ENCODE data around the gene PHGDH.

PHGDH gene

DNA sequence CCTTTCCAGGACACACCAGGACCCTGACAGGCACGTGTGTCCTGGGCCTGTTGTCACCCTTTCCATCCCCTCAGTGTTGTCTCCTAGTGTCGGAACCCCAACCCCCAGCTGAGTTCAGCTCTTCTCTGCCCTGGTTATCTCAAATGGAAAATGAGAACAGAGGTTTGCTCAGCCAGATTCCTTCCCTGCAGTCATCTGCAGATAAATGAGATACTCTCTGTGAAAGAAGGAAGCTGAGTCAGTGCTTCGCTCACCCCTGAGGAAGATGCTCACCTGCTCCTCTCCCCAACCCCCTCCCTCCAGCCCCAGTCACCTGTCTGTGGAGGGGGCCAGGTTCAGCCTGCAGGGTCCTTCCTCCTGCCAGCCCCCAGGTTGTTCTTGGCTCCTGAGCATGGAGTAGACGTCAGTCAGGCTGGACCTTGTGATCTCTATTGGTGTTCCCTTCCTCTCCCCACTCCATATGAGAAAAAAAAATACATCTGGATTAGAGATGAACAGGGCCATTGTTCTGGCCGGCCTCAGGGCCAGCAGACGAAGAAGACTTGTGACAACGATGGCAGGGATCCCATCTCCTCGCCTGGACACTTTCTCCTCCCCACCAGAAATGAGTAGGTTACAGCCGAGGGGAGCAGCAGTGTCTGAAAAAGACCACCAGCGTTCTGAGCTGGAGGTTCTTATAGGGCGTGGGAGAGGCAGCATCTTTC, 20.9 kb downstream of the PHGDH start:
- no peak for DNase-seq

DNA sequence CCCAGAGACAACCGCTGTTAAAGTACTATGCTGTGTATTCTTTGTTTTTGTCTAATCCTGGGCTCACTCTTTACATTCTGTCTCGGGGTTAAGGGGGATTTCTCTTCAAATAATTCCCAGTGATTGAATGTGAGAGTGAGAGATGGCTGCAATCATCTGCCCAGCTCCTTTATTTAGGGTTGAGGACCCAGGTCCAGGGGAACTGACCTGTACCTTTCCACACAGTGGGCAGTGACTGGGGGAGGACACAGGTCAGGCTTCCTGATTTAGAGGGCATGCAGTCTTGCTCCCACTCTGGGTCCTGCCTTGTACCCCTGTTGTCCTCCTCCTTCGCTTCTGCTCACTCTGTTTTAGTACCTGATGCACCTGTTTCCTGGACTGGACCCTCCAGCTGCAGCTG, 22.0 kb downstream of the PHGDH start:
- no peak for DNase-seq

GRCh38 chr1:119735217-119735616, 23.5 kb downstream of the PHGDH start:
- DNase-seq, result no peak

- DNase-seq, result no peak
Measured at GRCh38 chr1:119736649-119737039, 24.9 kb downstream of the PHGDH start.

GRCh38 chr1:119737040-119737682, 25.4 kb downstream of the PHGDH start:
- DNase-seq, result no peak

DNA sequence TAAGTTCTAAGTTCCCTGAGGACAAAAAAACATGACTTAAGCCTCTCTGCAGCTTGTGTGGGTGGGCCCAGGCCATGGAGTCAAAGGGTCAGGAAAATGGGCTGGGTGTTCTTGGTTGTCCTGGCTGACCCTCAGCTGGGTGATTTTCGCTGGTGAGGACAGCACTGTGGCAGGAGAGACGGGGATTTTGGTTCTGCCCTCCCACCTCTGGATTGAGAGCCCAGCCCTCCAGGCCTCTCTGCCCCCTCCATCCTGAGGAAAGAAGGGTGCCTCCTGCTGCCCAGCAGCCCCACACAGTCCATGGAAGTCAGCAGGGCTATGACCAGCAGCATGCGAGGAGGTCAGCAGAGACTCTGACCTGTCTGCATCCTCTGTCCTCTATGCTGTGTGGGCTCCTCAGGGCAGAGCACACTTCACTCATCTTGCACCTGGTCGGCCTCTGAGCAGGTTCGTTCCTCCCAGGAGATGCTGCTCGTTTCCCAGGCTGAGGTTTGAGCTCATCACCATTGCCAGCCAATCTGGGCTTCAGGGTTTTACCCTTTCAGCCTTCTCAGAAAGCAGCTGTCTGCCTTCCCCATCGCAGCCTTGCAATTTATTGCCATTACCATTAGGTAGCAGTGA, 26.5 kb downstream of the PHGDH start:
- DNase-seq, result no peak

GRCh38 chr1:119739150-119739549, 27.4 kb downstream of the PHGDH start:
- no peak for DNase-seq

DNA sequence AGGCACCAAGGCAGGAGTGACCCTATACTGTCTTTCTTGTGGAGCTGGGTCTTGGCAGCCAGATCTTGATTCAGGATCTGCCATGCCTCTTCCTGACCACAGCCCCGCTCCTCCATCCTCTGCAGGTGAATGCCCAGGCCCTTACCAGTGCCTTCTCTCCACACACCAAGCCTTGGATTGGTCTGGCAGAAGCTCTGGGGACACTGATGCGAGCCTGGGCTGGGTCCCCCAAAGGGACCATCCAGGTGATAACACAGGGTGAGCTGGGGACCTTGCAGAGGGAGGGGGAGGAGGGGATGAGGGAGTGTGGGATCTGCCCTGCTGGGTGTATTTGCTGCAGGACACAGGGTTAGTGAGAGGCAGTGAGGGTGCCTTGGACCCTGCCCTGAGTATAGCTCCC, 28.5 kb downstream of the PHGDH start:
- DNase-seq, result no peak

- DNase-seq, result no peak
Measured at GRCh38 chr1:119740896-119741780, 29.4 kb downstream of the PHGDH start.

DNA sequence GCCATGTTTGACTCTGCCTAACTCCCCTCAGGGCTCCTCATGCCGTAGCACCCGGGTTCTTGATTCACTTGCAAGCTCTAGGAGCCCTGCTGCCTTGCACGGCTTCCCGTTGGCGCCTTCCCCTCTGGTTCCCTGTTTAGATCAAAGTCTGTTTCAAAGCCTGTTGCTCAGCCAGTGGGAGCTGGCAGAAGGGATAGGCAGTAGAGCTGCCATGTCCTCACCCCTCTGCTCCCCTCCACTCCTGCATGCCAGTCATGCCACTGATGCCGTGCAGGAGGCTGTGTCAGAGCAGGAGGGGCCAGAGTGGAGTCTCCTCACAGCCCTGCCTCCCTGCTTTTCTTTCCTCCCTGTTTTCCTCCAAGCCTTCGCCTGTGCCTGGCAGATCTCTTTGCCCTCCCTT, 30.5 kb downstream of the PHGDH start:
- DNase-seq, result no peak

DNA sequence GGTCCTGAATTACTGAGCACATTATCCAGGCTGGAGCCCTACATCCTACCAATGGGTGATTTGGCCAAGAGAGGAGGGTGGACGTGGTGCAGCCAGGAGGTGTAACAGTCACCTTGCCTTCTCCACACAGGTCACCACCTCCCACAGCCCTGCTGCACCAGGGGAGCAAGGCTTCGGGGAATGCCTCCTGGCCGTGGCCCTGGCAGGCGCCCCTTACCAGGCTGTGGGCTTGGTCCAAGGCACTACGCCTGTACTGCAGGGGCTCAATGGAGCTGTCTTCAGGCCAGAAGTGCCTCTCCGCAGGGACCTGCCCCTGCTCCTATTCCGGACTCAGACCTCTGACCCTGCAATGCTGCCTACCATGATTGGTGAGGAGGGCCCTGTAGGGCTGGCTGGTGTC, 30.9 kb downstream of the PHGDH start:
- DNase-seq, result no peak

GRCh38 chr1:119743308-119743707, 31.6 kb downstream of the PHGDH start:
- no peak for DNase-seq

DNA sequence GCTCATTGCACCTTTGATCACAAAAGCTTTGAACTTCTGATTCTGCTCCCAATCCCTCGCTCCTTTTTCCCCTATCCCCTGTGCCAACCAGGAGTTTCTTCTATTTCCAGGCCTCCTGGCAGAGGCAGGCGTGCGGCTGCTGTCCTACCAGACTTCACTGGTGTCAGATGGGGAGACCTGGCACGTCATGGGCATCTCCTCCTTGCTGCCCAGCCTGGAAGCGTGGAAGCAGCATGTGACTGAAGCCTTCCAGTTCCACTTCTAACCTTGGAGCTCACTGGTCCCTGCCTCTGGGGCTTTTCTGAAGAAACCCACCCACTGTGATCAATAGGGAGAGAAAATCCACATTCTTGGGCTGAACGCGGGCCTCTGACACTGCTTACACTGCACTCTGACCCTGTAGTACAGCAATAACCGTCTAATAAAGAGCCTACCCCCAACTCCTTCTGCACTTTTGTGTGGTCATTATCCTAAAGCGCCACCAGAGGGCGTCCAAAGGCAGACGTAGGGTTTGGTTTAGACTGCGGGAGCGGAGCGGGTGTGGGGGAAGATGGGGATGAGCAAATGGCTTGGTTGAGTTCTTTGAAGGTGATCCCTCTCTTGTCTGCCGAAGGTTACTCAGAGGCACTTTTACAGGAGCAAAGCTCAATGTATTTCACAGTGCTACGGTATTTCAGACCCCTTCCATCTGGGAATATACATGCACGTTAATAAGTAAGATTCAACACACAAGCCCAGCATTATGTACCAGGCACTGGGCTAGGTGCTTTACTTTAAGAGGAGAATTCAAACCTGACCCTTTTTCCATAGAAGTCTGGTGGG, 32.3 kb downstream of the PHGDH start:
- no peak for DNase-seq

DNA sequence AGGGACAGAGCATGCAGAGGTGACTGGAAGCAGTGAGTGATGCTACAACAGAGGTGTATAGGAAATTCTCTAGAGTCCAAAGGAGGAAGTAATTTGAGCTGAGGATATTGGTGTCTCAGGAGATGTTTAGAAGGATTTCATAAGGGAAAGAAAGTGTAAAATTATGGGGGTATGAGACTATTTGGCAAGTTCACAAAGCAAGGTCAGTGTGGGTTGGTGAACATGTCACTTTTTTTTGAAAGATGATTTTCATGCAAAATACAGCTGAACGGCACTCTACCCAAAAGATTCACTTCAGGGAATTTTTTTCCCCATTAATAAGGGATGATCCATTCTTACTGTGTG, 32.8 kb downstream of the PHGDH start:
- no peak for DNase-seq

DNA sequence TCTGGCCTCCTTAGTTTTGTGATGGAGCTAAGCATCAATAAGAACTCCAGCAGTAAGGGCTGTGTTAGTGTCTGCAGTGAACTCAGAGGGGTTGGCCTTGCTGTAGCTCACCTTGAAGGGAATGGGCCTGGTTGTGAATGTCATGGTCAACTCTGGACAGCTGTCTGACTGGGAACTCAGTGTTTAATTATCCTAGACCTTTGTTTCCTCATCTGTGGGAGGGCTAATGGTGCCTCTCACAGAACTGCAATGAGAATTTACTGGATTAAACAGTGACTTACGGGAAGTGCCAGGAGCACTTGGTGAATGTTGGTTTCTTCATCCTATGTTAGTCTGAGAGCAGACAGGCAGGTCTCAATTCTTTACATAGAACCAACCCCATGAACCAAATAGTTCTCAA, 33.3 kb downstream of the PHGDH start:
- no peak for DNase-seq

GRCh38 chr1:119747451-119747850, 35.7 kb downstream of the PHGDH start:
- no peak for DNase-seq

- DNase-seq, result no peak
Measured at GRCh38 chr1:119748040-119748439, 36.3 kb downstream of the PHGDH start.

- DNase-seq, result no peak
Measured at GRCh38 chr1:119752592-119752991, 40.9 kb downstream of the PHGDH start.

DNA sequence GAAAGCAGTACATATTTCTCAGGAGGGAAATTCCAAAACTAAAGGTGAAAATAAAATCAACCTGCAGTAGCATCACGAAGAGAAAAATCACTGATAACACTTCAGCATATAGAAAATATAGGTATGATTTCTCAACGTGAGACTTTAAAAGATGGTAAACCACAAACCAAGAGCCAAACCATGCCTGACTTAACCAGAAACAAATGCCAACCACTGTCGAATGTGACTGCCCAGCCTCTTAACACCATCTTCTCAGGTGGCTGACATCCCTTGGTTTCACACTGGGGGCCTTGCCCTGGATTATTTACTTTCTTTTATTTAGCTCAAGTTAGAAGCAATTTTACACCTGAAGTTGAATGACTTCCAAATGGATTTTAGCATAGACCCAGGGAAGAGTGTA, 46.9 kb downstream of the PHGDH start:
- no peak for DNase-seq

DNA sequence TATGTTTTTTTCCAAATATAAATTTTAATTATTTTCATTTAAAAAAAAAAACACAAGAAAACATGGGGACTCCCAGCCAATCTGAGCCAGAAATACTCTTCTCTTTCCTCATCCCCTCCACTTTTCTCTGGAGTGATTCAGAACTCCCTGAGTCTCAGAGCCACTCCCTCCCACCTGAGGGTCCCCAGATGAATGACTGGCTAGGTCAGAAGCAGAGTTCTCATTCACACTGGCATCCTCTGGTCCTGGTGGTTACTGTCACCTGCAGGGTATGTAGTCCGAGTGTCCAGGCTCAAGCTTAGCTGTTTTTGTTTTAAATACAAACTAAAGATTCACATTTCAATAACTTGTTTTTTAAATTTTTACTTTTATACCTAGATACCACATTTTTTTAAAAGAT, 50.7 kb downstream of the PHGDH start:
- no peak for DNase-seq

DNA sequence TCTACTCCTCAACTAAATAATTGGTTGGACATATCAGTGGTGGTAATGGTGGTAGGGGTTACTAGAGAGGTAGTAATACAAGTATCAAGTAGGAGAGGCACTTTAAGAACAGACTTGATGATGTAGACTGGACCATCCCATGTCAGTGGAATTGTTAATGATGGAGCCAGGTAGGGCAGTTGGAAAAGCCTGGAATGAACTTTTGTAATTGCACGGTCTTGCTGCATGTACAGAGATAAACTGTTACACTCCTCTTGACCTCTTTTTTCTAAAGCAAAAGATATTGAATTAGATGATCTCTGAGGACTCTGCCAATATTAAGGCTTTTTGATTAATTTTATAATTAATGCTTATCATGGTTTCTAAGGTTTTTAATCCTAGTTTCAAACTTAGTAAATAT, 51.2 kb downstream of the PHGDH start:
- DNase-seq, result no peak

DNA sequence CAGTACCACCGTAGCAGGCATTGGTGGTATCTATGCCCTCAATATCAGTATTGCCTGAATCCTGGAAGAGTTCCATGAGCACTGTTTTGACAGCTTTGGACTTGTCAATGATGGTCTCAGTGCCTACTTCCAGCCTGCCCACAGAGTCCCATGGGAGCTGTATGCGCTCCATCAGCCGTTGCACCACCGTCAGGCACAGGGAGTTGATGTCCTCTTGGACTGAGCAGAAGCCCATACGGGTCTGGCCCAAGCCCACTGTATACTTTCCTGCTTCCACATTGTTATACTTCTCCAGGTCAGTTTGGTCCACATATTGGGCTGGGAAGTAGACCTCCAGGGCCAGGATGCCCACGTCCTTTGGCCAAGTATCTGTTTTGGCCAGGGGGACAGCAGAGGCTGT, 52.5 kb downstream of the PHGDH start:
- no peak for DNase-seq

DNA sequence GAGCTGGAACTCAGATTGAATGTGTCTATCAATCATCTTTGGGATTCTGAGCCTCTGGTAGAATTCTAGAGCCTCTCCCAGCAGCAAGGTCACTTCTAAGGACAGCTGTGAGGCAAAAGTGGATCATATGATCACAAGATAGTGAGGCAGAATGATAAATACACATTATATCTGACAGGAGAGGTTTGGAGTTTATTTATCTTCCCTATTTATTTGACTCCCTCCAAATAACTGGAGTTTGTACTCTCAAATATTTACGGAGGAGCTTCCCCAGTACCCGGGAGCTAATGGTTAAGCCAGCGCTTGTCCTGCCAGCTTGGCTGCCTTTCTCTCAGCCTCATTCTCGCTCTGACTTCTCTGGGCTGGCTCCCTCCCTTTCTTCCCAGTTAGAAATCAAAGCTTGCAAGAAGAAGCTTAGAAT, 54.6 kb downstream of the PHGDH start:
- no peak for DNase-seq

All from activated gamma-delta T cell (primary cell).